ENCODE results near the gene WWOX. TPM values are rescaled to one million over a fixed set of nuclear protein-coding genes. Genes with fewer than 3 reads are reported as not detected.

The WWOX gene
- total RNA-seq, 1 donor = 24.2 TPM

GRCh38 chr16:79170555-79171246 is 1071.2 kb downstream of the WWOX start:
- TF ChIP-seq CTCF (IDR thresholded peaks at IDR 0.05; ENCODE audit: insufficient read depth, low read length) = no peak
- no peak for DNase-seq (ENCODE audit: low read depth)
- no peak overlapping the region for H3K4me3 ChIP-seq (ENCODE audit: low read depth, low read length)

- no peak for DNase-seq (ENCODE audit: low read depth)
- TF ChIP-seq CTCF (IDR thresholded peaks at IDR 0.05; ENCODE audit: insufficient read depth, low read length) = no peak
- H3K4me3 ChIP-seq (ENCODE audit: low read depth, low read length) = no peak overlapping the region
Observed at GRCh38 chr16:79171504-79171903, 1072.0 kb downstream of the WWOX start.

- no peak for DNase-seq (ENCODE audit: low read depth)
- no peak for TF ChIP-seq CTCF (IDR thresholded peaks at IDR 0.05; ENCODE audit: insufficient read depth, low read length)
- no peak overlapping the region for H3K4me3 ChIP-seq (ENCODE audit: low read depth, low read length)
Observed at GRCh38 chr16:79171931-79172705, 1072.7 kb downstream of the WWOX start.

- no peak for TF ChIP-seq CTCF (IDR thresholded peaks at IDR 0.05; ENCODE audit: insufficient read depth, low read length)
- no peak overlapping the region for H3K4me3 ChIP-seq (ENCODE audit: low read depth, low read length)
- DNase-seq (ENCODE audit: low read depth) = no peak
Observed at GRCh38 chr16:79172976-79173500, 1073.6 kb downstream of the WWOX start.

- H3K4me3 ChIP-seq (ENCODE audit: low read depth, low read length) = no peak overlapping the region
- TF ChIP-seq CTCF (IDR thresholded peaks at IDR 0.05; ENCODE audit: insufficient read depth, low read length) = no peak
- no peak for DNase-seq (ENCODE audit: low read depth)
Observed at GRCh38 chr16:79173919-79174318, 1074.5 kb downstream of the WWOX start.

- no peak for TF ChIP-seq CTCF (IDR thresholded peaks at IDR 0.05; ENCODE audit: insufficient read depth, low read length)
- H3K4me3 ChIP-seq (ENCODE audit: low read depth, low read length) = no peak overlapping the region
- DNase-seq (ENCODE audit: low read depth) = no peak
Observed at GRCh38 chr16:79175286-79176057, 1076.0 kb downstream of the WWOX start.
